Measurements from ENCODE around the gene LHX4. TPM values are rescaled to one million over a fixed set of nuclear protein-coding genes. Genes with fewer than 3 reads are reported as not detected.

The LHX4 gene
- not detected for total RNA-seq
- polyA plus RNA-seq (2013, experiment 1 of 2) = 0.43 TPM
- polyA plus RNA-seq (2013, experiment 2 of 2) = 0.08 TPM
- long read RNA-seq, experiment 1 = 0 reads
- long read RNA-seq, experiment 2 = 0 reads
- long read RNA-seq, experiment 3 = 0 reads
- long read RNA-seq, experiment 4 = 0 reads

- Mint-ChIP-seq H3K27ac (no peak within 1 kb of the TSS), H3K9me3 (no peaks in the 10 kb centered on the region), H3K4me1 (peaks cover 13% of the 10 kb centered on the region), H3K36me3 (ENCODE audit: low read depth) (no peaks in the 10 kb centered on the region), H3K27me3 (ENCODE audit: insufficient read depth) (peaks cover 94% of the 10 kb centered on the region), H3K4me3 (peak within 1 kb of the TSS; percentile 54)
- Histone ChIP-seq H3K27me3 (ENCODE audit: control insufficient read depth, insufficient read depth, low read length, poor library complexity, severe bottlenecking) (peaks cover 95% of the 10 kb centered on the region), H3K9ac (ENCODE audit: extremely low read depth, low read length, poor library complexity, severe bottlenecking) (no peak within 1 kb of the TSS), H3K4me3 (ENCODE audit: low read length) (peak within 1 kb of the TSS; percentile 79), H3K9me3 (ENCODE audit: control insufficient read depth, low read length) (no peaks in the 10 kb centered on the region), H3K4me1 (ENCODE audit: control insufficient read depth, insufficient read depth, low read length) (peaks cover 7% of the 10 kb centered on the region), H3K36me3 (ENCODE audit: control insufficient read depth, insufficient read depth, low read length) (no peaks in the 10 kb centered on the region), H3K27ac (ENCODE audit: low read depth, low read length) (no peak within 1 kb of the TSS)
- DNase-seq = peak; percentile 90
- 0 to 10% methylated on average over 2 to 99 of the region's 105 CpGs for WGBS, 2 experiments (ENCODE audit: insufficient coverage in 1 of 2, insufficient read length in 1 of 2)
- TF ChIP-seq CTCF (conservative IDR thresholded peaks at IDR 0.05) = no peak
Observed at GRCh38 chr1:180229483-180230415, at the start of gene LHX4. LHX4 (plus strand) TSS chr1:180230264; CDS start chr1:180230530, 266 bp downstream.

- DNase-seq = peak; percentile 70
- TF ChIP-seq CTCF (conservative IDR thresholded peaks at IDR 0.05) = peak; percentile 78
- H3K4me1 ChIP-seq (ENCODE audit: control insufficient read depth, insufficient read depth, low read length) = no peaks in the 10 kb centered on the region
- H3K9ac ChIP-seq (ENCODE audit: extremely low read depth, low read length, poor library complexity, severe bottlenecking) = no peak overlapping the region
- WGBS, 2 experiments (ENCODE audit: insufficient coverage in 1 of 2, insufficient read length in 1 of 2) = 79 to 82% methylated on average over 2 to 7 of the region's 7 CpGs
- Mint-ChIP-seq H3K36me3 (ENCODE audit: low read depth) (peaks cover 18% of the 10 kb centered on the region), H3K27ac (no peak overlapping the region), H3K9me3 (no peaks in the 10 kb centered on the region), H3K4me1 (no peaks in the 10 kb centered on the region), H3K4me3 (no peak overlapping the region), H3K27me3 (ENCODE audit: insufficient read depth) (no peaks in the 10 kb centered on the region)
- no peaks in the 10 kb centered on the region for H3K9me3 ChIP-seq (ENCODE audit: control insufficient read depth, low read length)
- H3K36me3 ChIP-seq (ENCODE audit: control insufficient read depth, insufficient read depth, low read length) = peaks cover 18% of the 10 kb centered on the region
- H3K27me3 ChIP-seq (ENCODE audit: control insufficient read depth, insufficient read depth, low read length, poor library complexity, severe bottlenecking) = no peaks in the 10 kb centered on the region
- H3K27ac ChIP-seq (ENCODE audit: low read depth, low read length) = no peak overlapping the region
- no peak overlapping the region for H3K4me3 ChIP-seq (ENCODE audit: low read length)
Observed at GRCh38 chr1:180181048-180181447, 49.0 kb upstream of the LHX4 start.

GRCh38 chr1:180181996-180182642 is 47.9 kb upstream of the LHX4 start:
- H3K27ac Mint-ChIP-seq = no peak overlapping the region

More at GRCh38 chr1:180181996-180182642, 47.9 kb upstream of the LHX4 start:
- no peaks in the 10 kb centered on the region for H3K27me3 ChIP-seq (ENCODE audit: control insufficient read depth, insufficient read depth, low read length, poor library complexity, severe bottlenecking)
- no peaks in the 10 kb centered on the region for H3K4me1 ChIP-seq (ENCODE audit: control insufficient read depth, insufficient read depth, low read length)
- H3K27ac ChIP-seq (ENCODE audit: low read depth, low read length) = peak overlapping the region; percentile 79
- H3K4me1 Mint-ChIP-seq = no peaks in the 10 kb centered on the region
- peaks cover 18% of the 10 kb centered on the region for H3K36me3 ChIP-seq (ENCODE audit: control insufficient read depth, insufficient read depth, low read length)
- no peaks in the 10 kb centered on the region for H3K27me3 Mint-ChIP-seq (ENCODE audit: insufficient read depth)
- no peaks in the 10 kb centered on the region for H3K9me3 Mint-ChIP-seq
- no peak for TF ChIP-seq CTCF (conservative IDR thresholded peaks at IDR 0.05)
- H3K9me3 ChIP-seq (ENCODE audit: control insufficient read depth, low read length) = no peaks in the 10 kb centered on the region
- no peak overlapping the region for H3K9ac ChIP-seq (ENCODE audit: extremely low read depth, low read length, poor library complexity, severe bottlenecking)
- H3K4me3 Mint-ChIP-seq = no peak overlapping the region
- WGBS, 2 experiments (ENCODE audit: insufficient coverage in 1 of 2, insufficient read length in 1 of 2) = 92 to 96% methylated on average over 22 to 23 of the region's 23 CpGs
- H3K36me3 Mint-ChIP-seq (ENCODE audit: low read depth) = peaks cover 24% of the 10 kb centered on the region
- no peak for DNase-seq
- no peak overlapping the region for H3K4me3 ChIP-seq (ENCODE audit: low read length)
